Ecto neural progenitor cell (in vitro differentiated cells): ENCODE data around the gene WASHC2C.
"Not testable (repeated sequence)": the region's sequence is repeated elsewhere in the genome, so short reads cannot be mapped to it uniquely, and the experiment has no call there.

ENCODE experiments used
- DNase-seq: peaks from one replicate; pipeline ENCODE4 v3.0.0-alpha.2; 2018; ENCODE audit warnings: low spot score

Gene WASHC2C

DNA sequence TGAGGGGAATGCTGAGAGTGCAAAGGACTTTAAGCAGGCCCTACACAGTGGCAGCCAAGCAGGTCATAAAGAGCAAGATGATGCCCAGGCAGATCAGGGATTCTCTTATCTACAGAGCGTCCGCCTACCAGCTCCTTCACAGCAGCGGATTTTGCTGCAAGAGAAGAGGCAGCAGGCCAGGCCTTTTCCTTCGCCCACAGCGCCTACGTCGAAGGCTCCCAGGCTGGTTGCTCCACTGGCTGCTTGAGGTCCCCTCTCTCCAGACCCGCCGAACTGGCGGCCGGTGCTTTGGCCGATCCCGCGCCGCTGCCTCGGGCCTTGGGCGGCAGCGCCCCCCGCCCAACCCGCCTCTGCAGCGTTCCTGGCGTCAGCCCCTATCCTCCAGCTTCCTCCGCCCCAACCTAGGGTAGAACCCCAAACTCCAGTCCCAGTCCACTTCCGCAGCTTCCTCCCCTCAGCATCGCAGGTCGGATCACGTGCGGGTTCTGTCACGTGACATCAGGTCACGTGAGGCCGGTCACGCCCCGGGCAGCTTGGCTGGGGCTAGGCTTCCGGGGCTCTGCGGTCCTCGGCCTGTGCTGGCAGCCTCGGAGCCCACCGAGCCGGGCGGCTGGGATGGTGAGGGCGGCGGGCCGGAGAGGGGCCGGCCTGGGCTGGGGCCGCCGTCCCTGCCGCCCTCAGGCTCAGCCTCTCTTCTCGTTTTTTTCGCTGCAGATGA lies at the start of gene WASHC2C:
Gene WASHC2C (plus strand): TSS at position 564 of the 718 bp plus-strand sequence. CDS start 52 bp downstream, at position 616.
- DNase-seq: peak; percentile 94

DNA sequence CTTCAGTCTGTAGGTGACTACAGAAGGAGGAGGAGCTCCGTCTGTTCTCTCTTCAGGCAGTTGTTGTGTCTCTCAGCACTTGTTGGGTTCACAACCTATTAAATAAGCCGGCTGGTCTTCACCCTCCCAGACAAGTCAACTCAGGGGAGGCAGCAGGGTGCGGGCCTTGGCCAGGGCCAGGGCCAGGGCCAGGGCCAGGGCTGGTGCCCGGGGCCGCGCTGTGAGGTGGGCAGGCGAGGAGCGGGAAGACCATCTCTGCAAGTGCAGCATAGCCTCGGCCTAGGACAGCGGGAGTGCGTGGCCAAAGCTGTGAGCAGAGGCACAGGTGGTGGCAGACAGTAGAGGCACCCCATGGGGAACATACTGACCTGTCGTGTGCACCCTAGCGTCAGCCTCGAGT lies 48.6 kb upstream of the WASHC2C start:
- not testable (repeated sequence) for DNase-seq

DNA sequence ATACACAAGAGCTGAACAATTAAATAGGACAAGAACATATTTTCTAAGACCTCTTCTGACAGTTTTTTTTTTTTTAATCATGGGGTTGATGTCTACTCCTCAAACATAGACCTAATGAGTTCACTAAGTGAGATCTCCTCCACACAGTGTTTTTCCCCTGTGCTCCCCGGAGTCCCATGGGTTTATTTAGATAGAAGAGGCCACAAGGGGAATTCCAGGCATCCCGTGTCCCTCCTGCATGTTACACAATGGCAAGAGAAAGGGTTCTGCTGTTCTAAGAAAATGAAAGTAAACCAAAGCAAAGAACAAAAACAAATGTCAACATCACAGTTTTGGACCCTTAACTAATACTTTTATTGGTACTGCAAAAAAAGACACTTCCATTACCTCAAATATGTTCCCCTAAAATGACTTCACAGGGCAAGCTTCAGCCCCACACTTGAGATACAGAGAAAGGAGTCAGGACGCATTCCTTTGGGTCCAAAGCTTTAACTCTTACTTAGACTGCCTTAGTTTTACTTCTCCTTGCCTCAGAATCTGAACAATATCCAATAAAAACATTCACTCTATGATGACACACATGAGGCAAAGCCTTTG lies 16.8 kb upstream of the WASHC2C start:
- not testable (repeated sequence) for DNase-seq

DNA sequence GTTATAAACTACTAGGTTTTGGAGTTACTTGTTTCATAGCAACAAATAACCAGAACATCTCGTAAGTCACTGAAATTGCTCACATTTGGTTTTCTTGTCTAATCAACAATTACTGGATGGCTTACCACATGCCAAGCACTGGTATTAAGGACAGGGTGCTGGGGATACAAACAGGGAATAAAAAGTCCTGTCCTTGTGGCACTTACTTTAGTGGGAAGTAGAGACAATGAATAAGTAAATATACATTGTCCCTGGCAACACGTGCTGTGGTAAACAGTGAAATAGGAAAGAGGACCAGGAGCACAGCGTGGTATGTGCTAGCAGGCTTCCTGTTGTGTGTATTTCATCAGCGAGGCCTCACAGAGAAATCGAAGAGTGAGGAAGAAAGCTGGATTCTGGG lies 15.8 kb upstream of the WASHC2C start:
- DNase-seq: not testable (repeated sequence)

DNA sequence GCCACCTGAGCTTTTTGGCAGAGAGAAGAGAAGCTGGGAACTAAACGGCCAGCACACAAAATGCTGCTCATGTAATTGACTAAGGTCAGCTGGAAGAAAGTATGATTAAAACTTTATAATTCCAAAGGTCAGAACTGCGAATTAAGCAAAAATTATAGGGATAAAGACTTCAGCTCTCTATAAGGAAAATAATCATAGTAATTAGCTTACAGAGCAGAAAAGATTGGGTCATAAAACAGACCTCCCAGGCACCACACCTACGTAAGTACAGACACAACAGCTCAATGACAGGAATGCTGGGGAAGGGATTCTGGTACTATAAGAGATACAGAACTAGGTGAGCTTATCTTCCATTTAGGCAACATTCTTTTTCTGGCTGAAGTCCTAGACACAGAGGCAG lies 10.0 kb upstream of the WASHC2C start:
- not testable (repeated sequence) for DNase-seq

GRCh38 chr10:45717642-45718041 lies 9.4 kb upstream of the WASHC2C start:
- not testable (repeated sequence) for DNase-seq

DNA sequence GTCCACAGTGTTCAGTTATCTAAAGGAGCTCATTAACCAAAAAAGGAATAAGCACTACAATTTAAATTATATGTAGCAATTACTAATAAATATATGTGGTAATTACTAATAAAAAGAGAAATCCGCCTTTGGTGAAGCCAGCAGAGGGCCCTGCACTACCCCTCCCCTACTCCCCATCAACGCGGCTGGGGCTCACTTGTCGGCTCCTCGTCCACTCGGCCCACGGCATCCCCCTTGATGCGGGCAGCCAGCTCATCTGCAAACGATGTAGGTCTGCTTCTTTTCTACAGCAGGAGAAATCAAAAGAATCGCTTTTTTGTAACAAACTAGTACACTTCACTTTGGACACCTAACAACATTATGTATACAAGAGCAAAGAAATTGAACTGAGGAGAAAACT lies 5.6 kb upstream of the WASHC2C start:
- DNase-seq: not testable (repeated sequence)

- not testable (repeated sequence) for DNase-seq
Measured at GRCh38 chr10:45723851-45724250, 3.2 kb upstream of the WASHC2C start.

- DNase-seq: not testable (repeated sequence)
Measured at GRCh38 chr10:45727421-45727965, 427 bp downstream of the WASHC2C start.

- DNase-seq: not testable (repeated sequence)
Measured at GRCh38 chr10:45734449-45734848, 7.4 kb downstream of the WASHC2C start.

DNA sequence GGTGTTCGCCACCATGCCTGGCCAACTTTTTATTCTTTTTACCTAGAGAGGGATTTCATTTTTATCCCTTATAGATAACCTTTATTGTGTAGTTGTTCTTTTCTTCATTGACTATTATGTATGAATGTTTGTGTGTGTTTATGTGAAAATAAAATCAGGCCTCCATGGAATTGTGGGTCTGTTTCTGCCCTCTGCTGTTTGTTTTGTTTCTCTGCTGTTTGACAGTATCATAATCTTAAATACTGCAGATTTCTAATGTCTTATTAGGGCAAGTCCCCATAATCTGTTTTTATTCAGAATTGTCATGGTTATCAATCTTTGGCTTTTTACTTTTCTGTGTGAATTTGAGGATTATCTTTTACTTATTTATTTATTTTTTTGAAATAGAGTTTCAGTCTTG lies 7.8 kb downstream of the WASHC2C start:
- not testable (repeated sequence) for DNase-seq

GRCh38 chr10:45741559-45741958 lies 14.5 kb downstream of the WASHC2C start:
- not testable (repeated sequence) for DNase-seq

DNA sequence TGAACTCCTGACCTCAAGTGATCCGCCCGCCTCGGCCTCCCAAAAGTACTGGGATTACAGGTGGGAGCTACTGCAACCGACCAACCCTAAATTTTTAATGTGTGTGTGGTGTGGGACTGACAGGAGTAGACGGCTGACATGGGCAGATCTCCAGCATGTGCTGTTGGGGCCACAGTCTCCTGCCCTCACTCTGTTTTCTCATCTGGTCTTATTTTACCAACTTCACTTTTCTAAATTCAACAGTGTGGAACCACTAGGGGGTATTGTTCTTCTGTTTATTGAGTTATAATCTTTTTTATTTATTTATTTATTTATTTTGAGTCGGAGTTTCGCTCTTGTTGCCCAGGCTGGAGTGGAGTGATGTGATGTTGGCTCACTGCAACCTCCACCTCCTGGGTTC lies 14.9 kb downstream of the WASHC2C start:
- DNase-seq: not testable (repeated sequence)

DNA sequence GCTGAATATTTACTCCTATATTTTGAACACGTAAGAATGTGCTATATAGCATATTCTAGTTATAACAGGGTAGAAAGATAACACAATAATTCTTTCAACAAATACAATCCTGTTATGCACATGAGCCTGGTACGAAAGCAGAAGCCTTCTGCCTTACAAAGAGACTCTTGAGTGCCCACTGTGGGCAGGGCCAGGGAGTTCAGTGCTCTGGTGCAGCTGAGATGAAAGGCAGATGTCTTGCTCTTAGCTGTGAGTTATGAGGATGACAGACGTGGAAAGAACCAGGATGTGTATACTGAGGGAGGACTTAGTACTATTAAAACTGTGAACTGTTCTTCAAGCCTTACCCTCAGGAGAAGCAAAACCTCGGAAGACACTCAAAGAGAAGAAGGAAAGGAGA lies 24.1 kb downstream of the WASHC2C start:
- DNase-seq: not testable (repeated sequence)

- DNase-seq: not testable (repeated sequence)
Measured at GRCh38 chr10:45752210-45752609, 25.1 kb downstream of the WASHC2C start.

GRCh38 chr10:45753979-45754495 lies 27.0 kb downstream of the WASHC2C start:
- DNase-seq: not testable (repeated sequence)

DNA sequence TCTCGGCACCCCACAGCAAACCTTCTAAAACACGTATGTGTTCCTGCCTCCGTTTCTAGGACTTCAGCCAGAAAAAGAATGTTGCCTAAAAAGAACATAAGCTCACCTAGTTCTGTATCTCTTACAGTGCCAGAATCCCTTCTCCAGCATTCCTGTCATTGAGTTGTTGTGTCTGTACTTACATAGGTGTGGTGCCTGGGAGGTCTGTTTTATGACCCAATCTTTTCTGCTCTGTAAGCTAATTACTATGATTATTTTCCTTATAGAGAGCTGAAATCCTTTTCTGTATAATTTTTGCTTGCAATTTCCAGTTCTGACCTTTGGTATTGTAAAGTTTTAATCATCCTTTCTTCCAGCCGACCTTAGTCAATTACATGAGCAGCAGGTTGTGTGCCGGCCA lies 28.0 kb downstream of the WASHC2C start:
- not testable (repeated sequence) for DNase-seq

DNA sequence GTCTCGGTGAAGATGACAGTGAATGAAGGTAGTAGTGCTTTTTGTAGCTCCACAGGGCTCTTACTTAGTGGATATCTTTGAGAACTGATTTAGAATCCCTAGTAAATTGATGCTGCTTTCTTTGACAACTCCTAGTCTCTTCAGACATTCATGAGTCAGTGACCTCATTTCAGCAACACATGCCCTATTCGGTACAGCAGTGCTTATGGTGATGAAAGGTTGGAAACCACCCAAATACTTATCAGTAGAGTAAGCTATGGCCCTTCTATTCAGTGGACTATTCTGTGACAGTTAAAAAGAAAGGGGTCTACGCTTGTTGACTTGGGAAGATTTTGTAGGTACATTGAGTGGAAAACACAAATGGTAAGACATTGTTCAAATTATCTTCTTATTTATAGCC lies 29.0 kb downstream of the WASHC2C start:
- DNase-seq: not testable (repeated sequence)

DNA sequence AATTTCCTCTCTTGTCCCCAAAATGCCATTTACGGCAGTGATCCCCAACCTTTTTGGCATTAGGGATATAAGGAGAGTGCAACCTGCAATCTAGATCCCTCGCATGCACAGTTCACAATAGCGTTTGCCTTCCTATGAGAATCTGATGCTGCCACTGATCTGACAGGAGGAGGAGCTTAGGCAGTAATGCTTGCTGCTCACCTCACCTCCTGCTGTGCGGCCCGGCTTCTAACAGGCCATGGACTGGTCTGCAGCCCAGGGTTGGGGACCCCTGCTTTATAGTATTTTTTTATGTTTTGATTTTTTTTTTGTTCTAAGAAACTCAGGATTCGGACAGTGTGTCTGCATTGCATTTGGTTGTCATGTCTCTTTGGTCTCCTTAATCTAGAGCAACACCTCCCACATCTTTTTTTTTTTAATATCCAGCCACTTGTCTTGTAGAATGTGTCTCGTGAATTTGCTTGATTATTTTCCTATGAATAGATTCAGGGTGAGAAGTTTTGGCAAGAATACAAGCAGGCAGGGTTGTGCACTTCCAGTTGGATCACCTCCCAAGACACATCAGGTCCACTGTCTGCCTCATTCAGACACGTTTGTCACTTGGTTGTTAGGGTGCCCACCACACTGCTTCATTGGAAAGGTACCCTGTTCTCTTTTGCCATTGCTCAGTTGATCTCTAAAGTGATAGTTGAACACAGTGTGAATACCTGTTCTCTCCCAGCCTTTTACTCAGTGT lies 30.8 kb downstream of the WASHC2C start:
- peak; percentile 36 for DNase-seq

DNA sequence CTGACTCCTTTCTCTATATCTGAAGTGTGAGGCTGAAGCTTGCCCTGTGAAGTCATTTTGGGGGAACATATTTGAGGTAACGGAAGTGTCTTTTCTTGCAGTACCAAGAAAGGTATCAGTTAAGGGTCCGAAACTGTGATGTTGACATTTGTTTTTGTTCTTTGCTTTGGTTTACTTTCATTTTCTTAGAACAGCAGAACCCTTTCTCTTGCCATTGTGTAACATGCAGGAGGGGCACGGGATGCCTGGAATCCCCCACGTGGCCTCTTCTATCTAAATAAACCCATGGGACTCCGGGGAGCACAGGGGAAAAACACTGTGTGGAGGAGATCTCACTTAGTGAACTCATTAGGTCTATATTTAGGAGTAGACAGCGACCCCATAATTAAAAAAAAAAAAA lies 34.6 kb downstream of the WASHC2C start:
- not testable (repeated sequence) for DNase-seq

DNA sequence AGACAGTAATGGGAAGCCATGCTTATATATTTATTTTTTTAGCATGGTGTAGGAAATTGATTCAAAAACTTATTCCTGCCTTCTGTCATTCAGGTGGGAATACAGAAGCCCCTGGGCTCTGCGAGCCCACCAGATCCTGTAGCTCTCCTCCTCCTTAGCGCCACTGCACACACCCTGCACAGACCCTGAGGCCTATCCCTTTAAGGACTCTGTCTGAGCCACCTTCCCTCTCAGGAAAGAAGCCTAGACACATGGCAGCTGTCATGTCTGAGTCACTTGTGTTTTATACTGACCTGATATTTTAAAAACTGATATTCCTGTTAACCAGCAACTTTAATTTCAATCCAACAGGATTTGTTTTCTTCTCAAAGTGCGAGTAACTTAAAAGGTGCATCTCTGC lies 36.0 kb downstream of the WASHC2C start:
- not testable (repeated sequence) for DNase-seq

DNA sequence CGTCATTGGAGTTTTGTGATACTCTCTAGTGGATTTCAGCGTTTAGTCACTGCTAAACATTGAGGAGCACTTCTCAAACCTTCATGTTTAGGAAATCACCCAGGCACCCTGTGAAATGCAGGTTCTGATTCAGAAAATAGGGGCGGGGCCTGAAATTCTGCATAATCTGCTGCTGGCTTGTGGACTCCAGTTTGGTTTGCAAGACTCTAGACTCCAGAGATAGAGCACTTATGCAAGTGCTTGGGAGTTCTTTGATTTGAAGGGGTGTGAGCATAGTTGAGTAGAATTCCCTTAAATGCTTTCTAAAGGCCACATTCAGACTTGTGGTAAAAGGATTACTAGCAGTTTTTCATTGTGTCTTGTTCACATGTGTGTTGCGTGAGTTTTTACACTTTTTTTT lies 41.3 kb downstream of the WASHC2C start:
- DNase-seq: not testable (repeated sequence)
